GM19043 (cell line): ENCODE data around the gene TMEM144.

Experiments used
- ATAC-seq: cut with Tn5 transposase; IDR thresholded peaks from one replicate; pipeline ENCODE4 v1.9.1; 2021; ENCODE audit warnings: low read depth; ENCODE audit not compliant: unreplicated experiment

Gene TMEM144

DNA sequence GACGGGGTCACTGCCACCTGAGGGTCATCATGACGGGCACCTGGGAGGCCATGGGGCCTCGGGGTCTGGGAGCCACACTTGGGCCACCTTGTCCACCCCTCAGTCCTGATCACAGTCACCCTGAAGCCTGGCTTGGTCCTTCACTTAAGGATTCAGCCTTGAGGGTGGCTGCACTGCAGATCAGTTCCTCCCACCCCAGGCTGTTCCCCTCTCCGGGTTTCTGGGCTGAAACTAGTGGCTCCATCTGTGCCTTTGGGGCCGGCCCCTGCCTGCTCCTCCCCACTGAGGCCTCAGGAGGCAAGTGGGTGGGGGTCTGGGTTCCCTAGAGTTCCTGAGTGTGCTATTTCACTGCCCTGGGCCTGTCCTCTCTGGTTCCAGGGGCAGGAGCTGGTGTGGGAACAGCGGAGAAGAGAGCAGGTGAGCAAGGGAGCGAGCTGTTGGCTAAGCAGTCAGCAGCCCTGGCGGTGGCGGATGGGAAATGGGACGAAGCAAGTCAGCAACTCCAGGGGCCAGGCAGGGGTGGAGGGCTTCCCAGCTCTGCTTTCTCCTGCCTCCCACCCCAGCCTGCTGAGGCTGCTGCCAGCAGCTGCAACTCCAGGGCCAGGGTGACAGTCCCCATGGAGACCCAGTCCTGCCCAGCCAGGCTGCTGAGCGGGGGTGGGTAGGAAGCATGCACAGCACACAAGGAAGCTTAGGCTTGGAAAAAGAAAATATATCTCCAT is 81.2 kb downstream of the TMEM144 start:
- ATAC-seq, result no peak

DNA sequence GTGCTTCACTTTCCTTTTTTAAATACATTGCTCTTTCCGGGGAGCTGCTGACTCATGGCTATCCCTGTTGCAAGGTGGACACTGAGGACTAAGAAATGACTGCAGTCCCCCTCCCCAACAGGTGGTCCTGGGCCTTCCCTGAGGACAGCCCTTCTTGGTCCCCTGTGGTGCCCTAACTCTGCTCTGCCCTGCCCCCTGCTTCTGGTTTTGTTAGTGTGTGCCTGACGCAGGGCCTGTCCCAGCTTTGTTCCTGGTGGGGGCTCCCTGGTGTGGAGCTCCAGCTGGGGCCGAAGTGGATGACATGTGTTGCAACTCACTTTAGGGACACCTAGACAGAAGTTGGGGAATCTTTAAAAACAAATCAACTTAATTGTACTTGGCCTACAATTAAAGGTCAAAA is 81.9 kb downstream of the TMEM144 start:
- no peak for ATAC-seq

- ATAC-seq, result no peak
These were observed 84.8 kb downstream of the TMEM144 start for GRCh38 chr4:158295053-158295452.

DNA sequence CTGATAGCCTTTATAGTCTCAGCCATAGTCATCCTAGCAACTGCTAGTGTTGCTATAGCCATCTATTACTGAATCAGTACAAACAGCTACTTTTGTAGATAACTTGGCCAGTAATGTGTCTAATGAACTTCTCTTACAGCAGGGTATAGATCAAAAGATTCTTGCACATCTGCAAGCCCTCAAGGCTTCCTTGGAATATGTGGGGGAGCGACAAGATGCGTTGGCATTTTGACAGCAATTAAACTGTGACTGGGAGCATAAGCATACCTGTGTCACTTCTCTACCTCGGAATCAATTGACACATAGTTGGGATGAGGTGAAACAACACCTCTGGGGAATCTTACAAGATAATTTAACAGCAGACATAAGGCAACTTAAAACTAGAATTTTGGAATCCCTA is 87.6 kb downstream of the TMEM144 start:
- ATAC-seq, result no peak

DNA sequence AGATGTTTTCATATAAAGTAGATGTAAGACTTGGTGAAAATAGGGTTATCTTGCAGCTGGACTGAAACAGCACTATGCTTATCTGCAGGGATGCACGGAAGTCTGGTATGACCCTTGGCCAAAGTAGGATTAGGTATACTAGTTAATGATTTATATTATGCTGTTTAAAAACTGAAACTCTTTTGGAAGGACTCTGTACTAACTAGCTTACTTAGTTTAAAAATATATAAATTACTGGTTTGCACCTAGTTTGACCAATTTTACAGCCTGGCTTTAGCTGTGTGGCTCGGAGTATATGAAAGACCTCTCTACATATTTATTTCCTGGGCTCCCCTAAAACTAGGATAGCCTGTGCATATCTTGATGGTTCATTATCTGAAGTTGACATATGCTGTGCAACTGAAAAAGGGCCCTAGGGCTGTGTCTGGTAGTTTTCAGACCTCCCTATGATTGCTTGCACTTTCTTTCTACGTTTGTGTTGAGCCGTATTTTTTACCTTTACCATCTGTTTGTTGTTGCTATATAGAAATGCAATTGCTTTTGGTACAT is 89.2 kb downstream of the TMEM144 start:
- ATAC-seq, result no peak

- ATAC-seq, result no peak
These were observed 89.7 kb downstream of the TMEM144 start for GRCh38 chr4:158300012-158300411.

DNA sequence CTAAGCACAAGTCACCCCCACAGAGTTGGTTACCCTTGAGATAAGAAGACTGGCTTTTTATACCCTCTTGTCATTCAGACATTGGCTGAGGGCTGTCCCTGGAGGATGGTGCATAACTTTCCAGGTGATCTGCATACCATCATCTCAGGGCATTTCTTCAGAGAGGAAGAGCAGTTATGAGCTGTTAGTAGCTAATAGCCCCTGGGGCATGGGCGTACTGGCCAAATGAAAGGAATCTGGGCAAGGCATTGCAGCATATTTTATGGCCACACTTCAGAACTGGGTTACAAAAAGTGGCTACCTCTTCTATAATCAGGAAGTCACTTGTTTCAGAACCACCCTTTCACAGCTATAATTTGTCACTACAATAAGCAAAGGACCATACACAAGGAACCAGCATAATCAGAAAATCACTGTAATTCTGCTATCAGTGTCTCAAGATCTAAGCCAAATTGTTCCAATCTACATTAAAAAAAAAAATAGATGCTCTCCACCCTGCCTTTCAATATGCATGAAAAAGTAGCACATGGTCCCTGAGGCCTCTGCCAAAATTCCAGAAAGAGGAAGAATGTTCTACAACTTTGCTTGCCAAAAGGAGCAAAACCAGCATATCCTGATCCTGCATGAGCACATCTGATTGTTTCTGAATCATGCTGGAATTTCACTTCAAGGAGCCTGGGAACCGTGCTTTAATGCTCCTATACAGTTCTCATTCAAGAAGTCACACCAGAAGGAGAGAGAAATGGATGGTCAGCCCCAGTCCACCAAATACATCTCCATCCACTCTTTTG is 92.0 kb downstream of the TMEM144 start:
- ATAC-seq, result no peak

DNA sequence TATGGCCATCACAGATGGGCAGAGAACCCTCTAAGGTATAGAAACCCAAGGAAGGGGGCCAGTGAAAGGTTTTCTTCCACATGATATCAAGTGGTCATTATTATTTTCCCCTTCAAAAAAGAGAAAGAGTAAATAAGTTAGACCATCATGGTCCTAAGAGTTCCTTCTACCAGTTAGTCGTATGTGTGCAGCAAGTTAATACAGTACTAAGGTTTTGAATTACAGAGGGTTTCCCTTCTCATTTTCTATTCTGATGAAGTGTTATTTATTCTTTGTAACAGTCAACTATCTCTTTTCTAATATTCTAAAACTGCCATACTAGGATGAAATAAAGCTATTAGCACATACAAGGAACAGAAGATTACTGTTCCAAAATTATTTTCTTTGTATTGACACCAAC is 94.4 kb downstream of the TMEM144 start:
- no peak for ATAC-seq
